HCT116 (cell line): ENCODE measurements around the gene TMTC2. TPM values are rescaled to one million over a fixed set of nuclear protein-coding genes. Genes with fewer than 3 reads are reported as not detected.

Experiments used
- ATAC-seq: fragments of 200-7000 bp; cut with Tn5 transposase; 2 replicates; pipeline ENCODE4 v1.9.1; 2020; ENCODE audit warnings: mild to moderate bottlenecking, moderate library complexity
- BruUV-seq: library from RNA; stranded (reverse); fragments of 400-500 nt; replicated peaks from 2 replicates; lab custom pipeline; 2021; lab: Mats Ljungman, UMichigan
- CTCF ChIA-PET: fragments of 300-600 bp; sonication (Branson Sonifier 250); formaldehyde crosslinking; loops from one replicate; lab custom pipeline; 2021; ENCODE audit warnings: antibody characterized with exemption; lab: Charles Lee
- POLR2A ChIA-PET: fragments of 300-600, 350-600 bp; sonication (Branson Sonifier 250); formaldehyde crosslinking; loops from one replicate; lab custom pipeline; 2021; ENCODE audit warnings: antibody characterized with exemption; lab: Charles Lee
- RAD21 ChIA-PET, 2 experiments: fragments of 300-600 bp; sonication (Branson Sonifier 250); formaldehyde crosslinking; loops; one replicate each; lab custom pipeline; 2023; ENCODE audit warnings: low total read pairs in 2 of 2; ENCODE audit not compliant: uncharacterized antibody in 2 of 2, unreplicated experiment in 2 of 2, low non-redundant PET in 1 of 2; lab: Charles Lee
- DNase-seq: peaks from one replicate; pipeline ENCODE4 v3.0.0-alpha.2; 2010; ENCODE audit warnings: low read depth, low spot score
- H2AFZ ChIP-seq: fragments of 200-600 bp; shearing (Covaris generic), sonication (generic); 2 replicates; pipeline ENCODE4 v1.6.1; 2017; ENCODE audit warnings: low read depth, mixed run types, mixed read lengths, antibody characterized with exemption, low read length; ENCODE audit not compliant: poor library complexity, severe bottlenecking
- H3K27ac ChIP-seq: 2 replicates; pipeline ENCODE4 v1.5.1; 2012; ENCODE audit warnings: low read depth, low read length
- H3K27me3 ChIP-seq: fragments of 200-600 bp; sonication (generic); 2 replicates; pipeline ENCODE4 v1.6.1; 2016; ENCODE audit warnings: mixed run types, low read length, mixed read lengths; ENCODE audit not compliant: insufficient read depth
- H3K36me3 ChIP-seq, 2 experiments: fragments of 200-500 bp in 1 of 2; fragments of 200-600 bp in 1 of 2; sonication (Bioruptor generic) in 1 of 2; sonication (generic) in 1 of 2; 2 replicates each; pipeline versions ENCODE4 v1.5.1 to v1.6.1; 2014 to 2016; ENCODE audit warnings: low read length in 2 of 2, inconsistent platforms in 1 of 2, mixed read lengths in 1 of 2, mixed run types in 1 of 2; ENCODE audit not compliant: insufficient read depth in 2 of 2, control insufficient read depth in 1 of 2
- H3K4me1 ChIP-seq, 2 experiments: fragments of 200-600 bp in 1 of 2; sonication (generic) in 1 of 2; 2 replicates each; pipeline versions ENCODE4 v1.5.1 to v1.6.1; 2012 to 2017; ENCODE audit warnings: low read length in 2 of 2, inconsistent platforms in 1 of 2, mild to moderate bottlenecking in 1 of 2, mixed read lengths in 1 of 2, mixed run types in 1 of 2, moderate library complexity in 1 of 2; ENCODE audit not compliant: insufficient read depth in 2 of 2, control insufficient read depth in 1 of 2
- H3K4me2 ChIP-seq: fragments of 200-600 bp; sonication (generic); 2 replicates; pipeline ENCODE4 v1.6.1; 2017; ENCODE audit warnings: mixed run types, low read length, mixed read lengths
- H3K4me3 ChIP-seq, 2 experiments: fragments of 200-600 bp in 1 of 2; sonication (generic) in 1 of 2; replicated peaks in 1 of 2; 2 replicates each; pipeline ENCODE4 v1.5.1; 2011 to 2016; ENCODE audit warnings: low read length in 2 of 2, control low read depth in 1 of 2, low read depth in 1 of 2, mild to moderate bottlenecking in 1 of 2, mixed read lengths in 1 of 2, mixed run types in 1 of 2
- H3K79me2 ChIP-seq: fragments of 200-600 bp; sonication (generic); 2 replicates; pipeline ENCODE4 v1.6.1; 2017; ENCODE audit warnings: mild to moderate bottlenecking, mixed run types, low read length, moderate library complexity, mixed read lengths; ENCODE audit not compliant: insufficient read depth
- H3K9ac ChIP-seq: fragments of 200-600 bp; sonication (generic); 2 replicates; pipeline ENCODE4 v1.6.1; 2016; ENCODE audit warnings: low read length, mixed read lengths
- H3K9me2 ChIP-seq: fragments of 200-600 bp; sonication (generic), shearing (Covaris generic); 2 replicates; pipeline ENCODE4 v1.6.1; 2017; ENCODE audit warnings: mixed run types, mild to moderate bottlenecking, moderate library complexity; ENCODE audit not compliant: insufficient read depth
- H3K9me3 ChIP-seq, 2 experiments: fragments of 200-500 bp in 1 of 2; fragments of 200-600 bp in 1 of 2; sonication (Bioruptor generic) in 1 of 2; sonication (generic) in 1 of 2; 2 replicates each; pipeline ENCODE4 v1.6.1; 2014 to 2017; ENCODE audit warnings: low read length in 2 of 2, mixed read lengths in 2 of 2, inconsistent platforms in 1 of 2, low read depth in 1 of 2, mild to moderate bottlenecking in 1 of 2, mixed run types in 1 of 2, moderate library complexity in 1 of 2; ENCODE audit not compliant: control insufficient read depth in 1 of 2, insufficient read depth in 1 of 2
- H4K20me1 ChIP-seq: fragments of 200-600 bp; sonication (generic), shearing (Covaris generic); 2 replicates; pipeline ENCODE4 v1.6.1; 2017; ENCODE audit warnings: mixed run types, mild to moderate bottlenecking, moderate library complexity; ENCODE audit not compliant: insufficient read depth
- CBX3 ChIP-seq: IDR thresholded peaks from 2 replicates; pipeline ENCODE4 v1.6.1; 2012; ENCODE audit warnings: low read depth
- ELF1 ChIP-seq: IDR thresholded peaks from 2 replicates; pipeline ENCODE4 v1.6.1; 2012; ENCODE audit warnings: low read depth, borderline replicate concordance
- POLR2AphosphoS5 ChIP-seq: IDR thresholded peaks from 2 replicates; pipeline ENCODE4 v1.6.1; 2011; ENCODE audit warnings: mild to moderate bottlenecking, low read depth, low read length, moderate library complexity
- RAD21 ChIP-seq: IDR thresholded peaks from 2 replicates; pipeline ENCODE4 v1.6.1; 2012; ENCODE audit warnings: low read depth, mild to moderate bottlenecking
- REST ChIP-seq: IDR thresholded peaks from 2 replicates; pipeline ENCODE4 v1.6.1; 2012; ENCODE audit warnings: low read depth
- SIN3A ChIP-seq: IDR thresholded peaks from 2 replicates; pipeline ENCODE4 v1.6.1; 2012; ENCODE audit warnings: low read depth
- YY1 ChIP-seq: IDR thresholded peaks from 2 replicates; pipeline ENCODE4 v1.6.1; 2011; ENCODE audit warnings: low read length, low read depth, moderate library complexity, mild to moderate bottlenecking; ENCODE audit not compliant: insufficient replicate concordance; ENCODE audit errors: extremely low read depth
- ZFX ChIP-seq: fragments of 450-650 bp; IDR thresholded peaks from 2 replicates; pipeline ENCODE4 v1.6.1; 2017
- ZNF274 ChIP-seq: fragments of 200-500 bp; sonication (Bioruptor generic); IDR thresholded peaks from 2 replicates; pipeline ENCODE4 v1.6.1; 2014; ENCODE audit warnings: mild to moderate bottlenecking, low read depth, low read length, inconsistent platforms
- intact Hi-C: fragments of 100-400 bp; cut with micrococcal nuclease; formaldehyde crosslinking; loops from 2 replicates; pipeline ENCODE4 v1.10.0; 2022
- total RNA-seq: library from RNA; stranded (reverse); gene quantifications from one replicate; pipeline ENCODE4 v1.2.1, GENCODE V29; 2021; ENCODE audit not compliant: unreplicated experiment
- TF ChIP-seq, protein P1 (sequence below): IDR thresholded peaks from 2 replicates; pipeline ENCODE4 v1.6.1; 2012

The TMTC2 gene
- total RNA-seq, 1 experiment from 2014 or later = 11.5 TPM

- TF ChIP-seq ZNF274 (no peak), SIN3A (no peak), ELF1 (no peak)
- TF ChIP-seq, protein P1, sequence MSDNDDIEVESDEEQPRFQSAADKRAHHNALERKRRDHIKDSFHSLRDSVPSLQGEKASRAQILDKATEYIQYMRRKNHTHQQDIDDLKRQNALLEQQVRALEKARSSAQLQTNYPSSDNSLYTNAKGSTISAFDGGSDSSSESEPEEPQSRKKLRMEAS = no peak
Observed at GRCh38 chr12:82942521-82942920, 255.8 kb downstream of the TMTC2 start (continued).

GRCh38 chr12:82942991-82943401 is 256.3 kb downstream of the TMTC2 start:
- Histone ChIP-seq H3K4me3 (no peak overlapping the region), H3K4me2 (no peak overlapping the region), H3K9me2 (no peaks in the 10 kb centered on the region), H3K4me1 (no peaks in the 10 kb centered on the region), H3K27ac (no peak overlapping the region), H3K9ac (no peak overlapping the region), H3K9me3 (no peaks in the 10 kb centered on the region), H3K27me3 (no peaks in the 10 kb centered on the region), H4K20me1 (no peaks in the 10 kb centered on the region), H3K36me3 (no peaks in the 10 kb centered on the region), H3K79me2 (no peaks in the 10 kb centered on the region), H2AFZ (no peak overlapping the region)
- DNase-seq = no peak
- ChIA-PET RAD21 (no interaction called here), CTCF (no interaction called here), POLR2A (no interaction called here)
- intact Hi-C loops = no loop called here
- no TSS peak for BruUV-seq
- TF ChIP-seq CBX3 (no peak), POLR2AphosphoS5 (no peak)
- ATAC-seq = no peak

DNA sequence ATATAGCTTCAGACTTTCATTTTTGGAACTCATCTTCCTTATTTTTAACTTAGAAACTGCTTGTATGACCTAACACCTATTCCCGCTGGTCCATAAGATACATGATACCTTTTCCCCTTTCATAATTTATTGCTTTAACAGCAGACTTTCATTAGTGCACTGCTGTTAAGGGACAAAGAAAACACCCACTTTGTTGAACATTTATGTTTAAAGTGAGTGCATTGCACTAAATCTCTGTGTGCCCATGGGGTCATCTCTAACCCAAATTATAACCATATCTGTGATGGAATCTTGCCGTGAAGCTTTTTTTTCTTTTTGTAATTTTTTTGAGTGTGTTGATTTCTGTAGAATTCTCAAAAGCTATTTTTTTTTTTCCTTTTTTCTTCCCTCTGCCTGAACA is 261.8 kb downstream of the TMTC2 start:
- H2AFZ ChIP-seq = no peak overlapping the region
- ChIA-PET RAD21 (no interaction called here), POLR2A (no interaction called here), CTCF (no interaction called here)
- H3K27me3 ChIP-seq = no peaks in the 10 kb centered on the region
- BruUV-seq = no TSS peak
- ATAC-seq = no peak
- H3K4me2 ChIP-seq = no peak overlapping the region
- no peaks in the 10 kb centered on the region for H3K36me3 ChIP-seq
- no peaks in the 10 kb centered on the region for H4K20me1 ChIP-seq
- no peaks in the 10 kb centered on the region for H3K9me2 ChIP-seq
- no peaks in the 10 kb centered on the region for H3K4me1 ChIP-seq
- intact Hi-C loops = no loop called here
- H3K9me3 ChIP-seq = no peaks in the 10 kb centered on the region
- TF ChIP-seq YY1 = no peak
- no peak for TF ChIP-seq REST
- TF ChIP-seq ELF1 = no peak
- no peak for TF ChIP-seq ZFX
- TF ChIP-seq CBX3 = no peak
- TF ChIP-seq, protein P1 = no peak
- no peak for TF ChIP-seq POLR2AphosphoS5
- no peak for TF ChIP-seq RAD21
- TF ChIP-seq, all 23 proteins: peak for 0
- no peak overlapping the region for H3K4me3 ChIP-seq
- H3K9ac ChIP-seq = no peak overlapping the region
- DNase-seq = no peak
- H3K27ac ChIP-seq = no peak overlapping the region
- H3K79me2 ChIP-seq = no peaks in the 10 kb centered on the region
